T-helper 9 cell (primary cell): ENCODE data around the gene F13A1.
"Not testable (repeated sequence)": the region's sequence is repeated elsewhere in the genome, so short reads cannot be mapped to it uniquely, and the experiment has no call there.

Experiments used
- DNase-seq: peaks from one replicate; pipeline ENCODE4 v3.0.0-alpha.2; 2020

The F13A1 gene

DNA sequence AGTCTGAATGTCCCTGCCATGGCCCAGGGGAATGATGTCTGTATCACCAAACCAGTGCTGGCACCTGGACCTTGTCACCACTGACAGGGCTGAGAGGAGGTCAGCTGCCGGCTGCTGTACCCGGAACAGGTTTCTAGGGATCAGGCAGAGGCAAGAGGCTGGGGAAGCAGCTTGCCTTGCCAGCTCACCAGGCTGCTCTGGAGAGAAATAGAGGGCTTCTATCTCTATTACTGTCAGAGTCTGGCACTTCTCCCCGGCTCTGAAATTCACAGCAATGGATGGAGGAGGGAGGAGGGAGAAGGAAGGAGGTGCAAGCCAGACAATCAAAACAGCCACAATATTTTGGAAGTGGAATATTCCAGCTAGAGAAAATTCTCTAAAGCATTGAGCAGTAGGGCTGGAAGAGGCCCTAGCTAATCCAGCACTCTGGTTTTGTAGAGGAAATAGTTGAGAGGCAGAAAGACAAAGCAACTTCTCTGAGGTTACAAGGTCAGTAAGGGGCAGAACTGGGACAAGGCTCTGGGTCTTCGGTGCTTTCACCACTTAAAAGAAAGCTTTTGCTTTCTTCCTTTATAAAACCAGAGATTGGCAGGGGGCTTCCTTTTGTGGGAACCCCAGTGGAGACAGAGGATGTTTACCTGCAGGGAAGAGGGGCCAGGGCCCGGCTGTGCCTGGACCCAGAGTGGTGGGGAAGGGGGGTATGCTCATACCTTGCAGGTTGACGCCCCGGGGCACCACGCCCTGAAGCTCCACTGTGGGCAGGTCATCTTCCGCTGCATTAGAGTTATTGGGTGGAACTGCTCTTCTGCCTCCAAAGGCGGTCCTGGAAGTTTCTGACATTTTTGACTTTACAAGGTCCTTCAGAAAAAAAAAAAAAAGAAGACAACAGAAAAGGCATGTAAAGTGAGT, 2.4 kb downstream of the F13A1 start:
- DNase-seq: no peak

GRCh38 chr6:6317386-6317785, 3.1 kb downstream of the F13A1 start:
- no peak for DNase-seq

- no peak for DNase-seq
Measured at GRCh38 chr6:6315660-6316059, 4.8 kb downstream of the F13A1 start.

DNA sequence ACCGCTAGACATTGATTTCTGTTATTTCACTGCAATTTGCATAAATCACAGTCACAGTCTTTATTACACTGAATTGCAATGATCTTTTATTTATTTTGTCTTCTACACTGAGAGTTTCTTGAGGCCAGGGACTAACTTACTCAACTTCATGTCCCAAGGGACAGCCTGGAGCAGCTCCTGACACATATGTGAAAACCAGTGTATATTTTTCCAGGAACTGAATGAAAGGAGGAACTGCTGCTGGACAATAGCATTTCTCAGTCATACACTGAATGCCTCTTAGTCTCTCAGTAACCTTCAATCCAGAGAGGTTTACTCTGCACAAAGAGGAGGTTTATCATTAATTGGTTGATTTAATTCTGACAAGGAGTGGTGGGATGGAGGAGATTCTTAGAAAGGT, 5.9 kb downstream of the F13A1 start:
- no peak for DNase-seq

DNA sequence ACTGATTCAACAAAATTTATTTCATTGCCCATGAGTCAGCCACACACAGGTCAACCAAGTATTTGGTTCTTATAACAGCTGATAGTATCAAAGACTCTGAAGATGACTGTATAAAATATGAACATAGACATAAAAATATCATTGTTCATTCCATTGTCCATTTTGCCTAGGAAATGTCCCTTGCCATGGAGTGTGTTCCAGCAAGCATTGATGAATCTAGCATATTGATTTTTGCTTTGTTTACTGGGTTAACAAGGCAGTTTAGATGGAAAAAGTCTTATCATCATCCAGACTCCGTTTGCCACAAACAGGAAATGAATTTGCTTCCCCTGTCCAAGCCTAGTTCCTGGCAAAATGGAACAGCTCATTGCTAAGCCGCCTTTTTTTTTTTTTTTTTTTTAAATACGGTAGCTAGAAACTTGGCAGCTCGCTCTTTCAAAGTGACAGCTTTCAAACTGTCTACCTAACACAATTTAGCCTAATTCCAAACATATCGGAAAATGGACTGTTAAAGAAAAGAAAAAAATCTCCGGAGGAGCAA, 7.5 kb downstream of the F13A1 start:
- no peak for DNase-seq

GRCh38 chr6:6305575-6305974, 14.9 kb downstream of the F13A1 start:
- DNase-seq: no peak

DNA sequence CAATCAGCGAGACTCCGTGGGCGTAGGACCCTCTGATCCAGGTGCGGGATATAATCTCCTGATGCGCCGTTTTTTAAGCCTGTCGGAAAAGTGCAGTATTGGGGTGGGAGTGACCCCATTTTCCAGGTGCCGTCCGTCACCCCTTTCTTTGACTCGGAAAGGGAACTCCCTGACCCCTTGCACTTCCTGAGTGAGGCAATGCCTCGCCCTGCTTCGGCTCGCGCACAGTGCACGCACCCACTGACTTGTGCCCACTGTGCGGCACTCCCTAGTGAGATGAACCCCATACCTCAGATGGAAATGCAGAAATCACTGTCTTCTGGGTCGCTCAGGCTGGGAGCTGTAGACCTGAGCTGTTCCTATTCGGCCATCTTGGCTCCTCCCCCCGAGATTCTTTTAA, 20.1 kb downstream of the F13A1 start:
- DNase-seq: not testable (repeated sequence)

- DNase-seq: no peak
Measured at GRCh38 chr6:6293317-6293716, 27.1 kb downstream of the F13A1 start.

DNA sequence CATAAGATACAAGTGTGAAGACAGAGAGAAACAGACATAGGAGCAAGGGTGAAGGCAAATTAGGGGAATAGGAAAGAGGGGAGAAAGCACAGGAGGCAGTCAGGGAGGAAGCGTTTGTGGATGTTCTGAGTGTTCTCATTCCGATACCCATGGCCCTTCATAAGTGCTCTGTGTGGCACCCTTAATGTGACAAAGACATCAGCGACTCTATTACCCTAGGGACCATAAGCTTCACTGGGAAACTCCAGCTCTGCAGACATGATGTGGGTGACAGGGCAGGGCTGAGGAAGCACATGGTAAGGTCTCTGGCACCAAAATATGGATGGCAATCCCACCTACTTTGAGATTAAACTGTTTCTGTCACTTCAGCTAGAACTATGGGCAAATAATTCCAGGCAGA, 33.0 kb downstream of the F13A1 start:
- no peak for DNase-seq

- DNase-seq: no peak
Measured at GRCh38 chr6:6285679-6286078, 34.8 kb downstream of the F13A1 start.

DNA sequence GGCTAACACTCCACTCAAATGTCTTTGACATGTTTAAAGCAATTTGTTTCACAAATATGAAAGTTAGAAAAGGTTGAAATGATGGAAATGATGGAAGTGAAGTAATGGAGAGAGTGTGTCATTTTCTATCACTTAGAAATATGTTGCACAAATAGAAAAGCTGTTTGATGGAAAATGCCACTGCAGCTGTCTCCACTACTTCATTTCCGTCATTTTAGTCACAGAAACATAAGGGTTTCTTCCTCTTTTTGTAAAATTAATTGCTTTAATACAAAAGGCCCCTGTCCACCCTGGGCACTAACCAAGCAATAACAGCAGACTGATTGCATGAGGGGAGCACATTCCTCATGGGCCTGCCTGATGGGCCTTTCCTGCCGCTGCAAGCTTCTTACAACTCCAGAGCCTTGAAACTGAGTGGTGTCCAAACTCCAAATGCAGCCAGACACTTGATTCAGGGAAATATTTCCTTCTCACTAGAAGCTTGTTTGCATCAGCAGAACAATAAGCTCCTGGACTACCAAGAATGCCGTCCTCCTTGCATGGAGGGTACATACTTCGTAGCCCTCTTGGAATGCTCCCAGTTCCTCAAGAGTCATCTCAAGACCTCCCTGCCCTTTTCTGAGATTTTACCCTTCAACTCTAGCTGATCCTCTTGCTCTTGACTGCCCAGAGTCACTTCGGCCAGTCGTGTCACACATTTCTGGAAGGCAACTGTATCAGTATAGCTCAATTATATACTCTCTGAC, 36.1 kb downstream of the F13A1 start:
- DNase-seq: no peak

- DNase-seq: no peak
Measured at GRCh38 chr6:6283746-6284145, 36.7 kb downstream of the F13A1 start.

DNA sequence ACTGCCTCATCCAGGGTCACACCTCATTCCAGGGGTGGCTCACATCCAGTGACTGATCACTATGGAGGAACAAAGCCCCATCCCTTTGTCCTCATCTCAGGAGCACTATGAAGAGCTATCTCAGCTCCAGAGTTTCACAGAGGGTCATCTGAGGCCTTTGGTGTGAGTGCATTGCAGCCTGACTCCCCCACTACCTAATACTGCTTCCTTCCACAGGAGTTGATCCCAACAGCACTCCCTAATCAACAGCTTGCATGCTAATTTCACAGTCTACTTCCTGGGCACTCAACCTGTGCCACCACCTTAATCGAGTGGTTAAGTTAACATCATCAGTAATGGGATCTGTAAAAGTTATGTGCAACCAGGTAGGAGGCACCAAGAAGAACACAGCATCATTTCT, 37.7 kb downstream of the F13A1 start:
- no peak for DNase-seq

- no peak for DNase-seq
Measured at GRCh38 chr6:6277413-6277812, 43.0 kb downstream of the F13A1 start.

GRCh38 chr6:6270948-6271535, 49.4 kb downstream of the F13A1 start:
- no peak for DNase-seq

DNA sequence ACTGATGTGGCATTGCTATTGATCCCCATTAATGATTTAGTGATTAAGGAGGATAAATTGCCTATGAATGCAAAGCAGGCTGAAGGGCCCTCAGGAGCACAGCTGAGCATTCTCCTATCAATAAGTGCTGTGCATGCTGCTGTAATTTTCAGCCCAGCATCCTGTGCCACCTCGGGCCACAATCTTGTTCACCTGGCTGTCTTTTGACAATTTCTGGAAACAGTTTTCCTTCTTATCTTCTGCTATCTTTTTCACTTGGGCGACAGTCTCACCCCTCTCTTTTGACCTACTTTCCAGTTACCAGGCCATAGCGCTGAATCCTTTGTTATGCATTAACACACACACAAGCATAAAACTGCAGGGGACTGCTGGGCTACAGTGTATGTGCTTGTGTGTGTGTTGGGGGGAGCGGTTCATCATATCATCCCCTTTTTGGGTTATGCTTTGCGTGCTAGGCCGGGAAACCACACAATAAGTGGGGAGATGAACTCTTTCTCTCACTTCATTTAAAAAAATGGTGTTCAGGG, 60.2 kb downstream of the F13A1 start:
- no peak for DNase-seq

DNA sequence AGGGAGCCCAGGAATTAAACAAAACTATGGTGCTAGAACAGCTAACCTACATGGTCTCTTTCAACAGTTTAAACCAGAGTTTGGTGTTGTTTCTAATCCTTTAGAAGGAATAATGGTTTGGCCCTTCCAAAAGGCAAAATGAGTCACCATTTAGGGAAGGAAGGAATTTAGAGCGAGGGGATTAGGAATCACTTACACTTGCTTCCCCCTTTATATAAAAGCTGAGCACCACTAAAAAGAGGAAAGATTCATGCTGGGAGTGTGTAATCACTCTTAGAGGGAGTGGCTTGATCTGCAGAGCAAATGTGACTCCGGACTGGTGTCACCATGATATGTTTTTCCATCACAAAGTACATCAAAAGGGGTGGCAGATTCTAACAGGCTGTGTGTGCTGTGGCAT, 63.6 kb downstream of the F13A1 start:
- no peak for DNase-seq

- DNase-seq: no peak
Measured at GRCh38 chr6:6256259-6256658, 64.2 kb downstream of the F13A1 start.

DNA sequence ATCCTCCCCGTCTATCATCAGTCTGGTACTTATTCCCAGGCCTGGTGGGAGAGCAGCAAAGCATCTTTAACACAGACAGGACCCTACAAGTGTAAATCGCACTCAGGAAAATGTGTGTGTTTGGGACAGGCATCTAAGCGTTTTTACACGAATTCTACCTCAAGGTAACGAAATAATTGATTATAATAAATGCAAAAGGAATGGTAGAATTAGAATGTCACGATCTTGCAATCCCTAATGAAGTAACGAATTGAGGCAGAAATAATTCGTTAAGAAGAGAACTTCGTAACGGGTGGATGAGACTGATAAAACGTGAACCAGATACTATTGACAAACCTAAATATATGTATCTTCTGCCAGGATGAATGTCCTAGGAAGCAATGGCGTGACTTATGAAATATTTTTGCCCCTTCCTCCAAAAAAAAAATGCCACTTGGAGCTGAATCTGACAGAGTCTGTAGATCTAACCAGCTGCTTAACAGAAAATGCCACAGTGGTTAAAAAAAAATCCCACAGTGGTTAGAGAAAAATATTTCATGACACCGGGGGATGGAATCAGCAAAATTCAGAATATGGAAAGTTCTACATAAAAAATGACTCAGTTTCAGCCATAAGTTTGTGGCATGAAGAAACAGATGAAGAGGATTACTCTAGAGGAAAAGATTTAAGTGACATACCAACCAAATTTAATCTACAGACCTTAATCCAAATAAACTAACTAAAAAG, 68.7 kb downstream of the F13A1 start:
- DNase-seq: no peak

DNA sequence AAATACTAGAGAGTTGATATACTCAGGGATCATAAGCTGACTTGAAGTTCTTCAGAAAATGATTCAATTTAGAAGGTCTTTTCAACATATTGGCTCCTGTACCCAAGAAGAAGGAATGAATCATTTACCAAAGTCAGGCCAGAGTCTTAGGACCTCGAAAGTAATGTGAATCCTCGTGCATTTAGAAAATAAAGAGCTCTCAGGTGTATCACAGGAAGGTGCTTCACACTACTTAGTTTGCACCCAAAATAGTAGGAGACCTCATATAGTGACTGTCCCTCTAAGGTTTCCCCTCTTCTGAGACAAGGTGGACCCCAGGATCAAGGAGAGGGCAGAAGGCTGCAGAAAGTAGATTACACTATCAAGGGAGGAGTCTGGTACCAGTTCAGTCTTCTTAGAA, 71.8 kb downstream of the F13A1 start:
- no peak for DNase-seq

DNA sequence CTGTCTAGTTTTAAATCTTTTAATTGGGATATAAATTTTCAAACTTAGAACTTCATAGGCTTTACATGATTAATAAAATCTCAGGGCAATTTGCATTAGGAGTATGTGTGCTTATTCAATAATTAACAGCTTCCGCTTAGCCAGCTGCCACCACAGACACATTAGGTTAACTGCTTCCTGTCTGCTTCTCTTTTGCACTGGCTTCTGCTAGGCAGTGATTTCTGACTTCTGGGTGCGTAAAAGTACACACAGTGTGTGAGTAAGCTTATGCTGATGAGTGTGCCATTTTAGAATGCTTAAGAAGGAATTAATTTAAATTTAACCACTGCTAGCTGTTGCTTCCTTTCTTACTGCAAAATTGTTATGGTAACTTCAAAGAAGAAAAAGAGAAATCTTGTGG, 73.9 kb downstream of the F13A1 start:
- DNase-seq: no peak

GRCh38 chr6:6244624-6245023, 75.8 kb downstream of the F13A1 start:
- no peak for DNase-seq

GRCh38 chr6:6243846-6244245, 76.6 kb downstream of the F13A1 start:
- DNase-seq: no peak
